ENCODE measurements around the gene ACTR6.
"Not testable (repeated sequence)": the region's sequence is repeated elsewhere in the genome, so short reads cannot be mapped to it uniquely, and the experiment has no call there.

Gene ACTR6

DNA sequence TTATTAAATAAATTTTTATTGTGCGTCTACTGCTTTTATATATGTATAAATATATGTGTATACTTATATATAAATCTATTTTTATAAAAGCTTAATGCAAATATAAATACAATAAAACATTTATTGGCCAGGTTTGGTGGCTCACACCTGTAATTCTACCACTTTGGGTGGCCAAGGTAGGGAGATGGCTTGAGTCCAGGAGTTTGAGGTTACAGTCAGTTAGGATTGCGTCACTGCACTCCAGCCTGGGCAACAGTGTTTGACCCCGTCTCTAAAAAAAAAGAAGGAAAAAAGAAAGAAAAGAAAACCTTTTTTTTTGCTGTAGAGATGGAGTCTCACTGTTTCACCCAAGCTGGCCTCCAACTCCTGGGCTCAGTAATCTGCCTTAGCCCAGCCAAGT is 20.9 kb downstream of the ACTR6 start:
- Histone ChIP-seq H3K9me3 (ENCODE audit: control insufficient read depth, low read length) (no peaks in the 10 kb centered on the region), H3K27ac (ENCODE audit: low read depth, low read length, severe bottlenecking) (no peak overlapping the region), H3K36me3 (ENCODE audit: control insufficient read depth, insufficient read depth, low read length) (peaks cover 33% of the 10 kb centered on the region), H3K4me1 (ENCODE audit: control insufficient read depth, insufficient read depth, low read length, poor library complexity, severe bottlenecking) (no peaks in the 10 kb centered on the region), H3K4me3 (ENCODE audit: extremely low read depth, insufficient read depth, low read length, poor library complexity, severe bottlenecking) (no peak overlapping the region)
- whole genome bisulfite sequencing, 2 experiments (ENCODE audit: insufficient coverage in 2 of 2), result 89 to 93% methylated on average over 2 of the region's 3 CpGs

DNA sequence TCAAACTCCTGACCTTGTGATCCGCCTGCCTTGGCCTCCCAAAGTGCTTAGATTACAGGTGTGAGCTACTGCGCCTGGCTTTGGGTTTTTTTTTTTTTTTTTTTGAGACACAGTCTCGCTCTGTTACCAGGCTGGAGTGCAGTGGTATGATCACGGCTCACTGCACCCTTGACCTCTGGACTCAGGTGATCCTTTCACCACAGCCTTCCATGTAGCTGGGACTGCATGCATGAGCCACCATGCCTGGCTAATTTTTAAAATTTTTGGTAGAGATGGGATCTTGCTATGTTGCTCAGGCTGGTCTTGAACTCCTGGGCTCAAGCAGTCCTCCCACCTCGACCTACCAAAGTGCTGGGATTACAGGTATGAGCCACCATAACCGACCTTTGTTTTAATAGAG is 21.6 kb downstream of the ACTR6 start:
- not testable (repeated sequence) for H3K27ac ChIP-seq (ENCODE audit: low read depth, low read length, severe bottlenecking); H3K4me1 ChIP-seq (ENCODE audit: control insufficient read depth, insufficient read depth, low read length, poor library complexity, severe bottlenecking); H3K4me3 ChIP-seq (ENCODE audit: extremely low read depth, insufficient read depth, low read length, poor library complexity, severe bottlenecking); H3K9me3 ChIP-seq (ENCODE audit: control insufficient read depth, low read length)
- H3K36me3 ChIP-seq (ENCODE audit: control insufficient read depth, insufficient read depth, low read length), result peaks cover 33% of the 10 kb centered on the region
- WGBS, 2 experiments (ENCODE audit: insufficient coverage in 2 of 2), result 86 to 90% methylated on average over 4 to 5 of the region's 6 CpGs

- Histone ChIP-seq H3K4me3 (ENCODE audit: extremely low read depth, insufficient read depth, low read length, poor library complexity, severe bottlenecking) (no peak overlapping the region), H3K27ac (ENCODE audit: low read depth, low read length, severe bottlenecking) (no peak overlapping the region), H3K9me3 (ENCODE audit: control insufficient read depth, low read length) (no peaks in the 10 kb centered on the region), H3K4me1 (ENCODE audit: control insufficient read depth, insufficient read depth, low read length, poor library complexity, severe bottlenecking) (no peaks in the 10 kb centered on the region), H3K36me3 (ENCODE audit: control insufficient read depth, insufficient read depth, low read length) (peaks cover 19% of the 10 kb centered on the region)
Observed at GRCh38 chr12:100225491-100225890, 24.9 kb downstream of the ACTR6 start.

DNA sequence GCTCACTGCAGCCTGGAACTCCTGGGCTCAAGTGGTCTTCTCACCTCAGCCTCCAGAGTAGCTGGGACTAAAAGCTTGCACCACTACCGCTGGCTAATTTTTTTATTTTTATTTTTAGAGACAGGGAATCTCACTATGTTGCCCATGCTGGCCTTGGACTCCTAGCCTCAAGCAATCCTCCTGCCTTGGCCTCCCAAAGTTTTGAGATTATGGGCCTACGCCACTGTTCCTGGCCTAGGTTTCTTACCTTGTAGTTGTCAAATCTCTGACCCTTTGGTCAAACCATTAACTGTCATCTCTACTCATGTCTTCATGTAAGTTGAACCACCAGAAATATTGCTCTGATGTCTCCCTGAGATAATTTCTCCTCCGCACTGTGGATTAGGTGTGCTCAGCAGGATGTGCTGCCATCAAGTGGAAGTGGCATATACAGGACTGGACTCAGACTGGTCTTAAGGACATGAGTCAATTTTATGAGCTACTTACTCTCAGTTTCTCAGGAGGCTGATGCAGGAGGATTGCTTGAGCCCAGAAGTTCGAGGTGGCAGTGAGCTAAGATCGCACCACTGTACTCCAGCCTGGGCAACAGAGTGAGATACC is 28.5 kb downstream of the ACTR6 start:
- no peak overlapping the region for H3K27ac ChIP-seq (ENCODE audit: low read depth, low read length, severe bottlenecking)
- WGBS, 2 experiments (ENCODE audit: insufficient coverage in 2 of 2), result 97 to 100% methylated on average over 3 to 4 of the region's 5 CpGs
- H3K4me3 ChIP-seq (ENCODE audit: extremely low read depth, insufficient read depth, low read length, poor library complexity, severe bottlenecking), result no peak overlapping the region
- H3K36me3 ChIP-seq (ENCODE audit: control insufficient read depth, insufficient read depth, low read length), result peaks cover 13% of the 10 kb centered on the region
- no peaks in the 10 kb centered on the region for H3K9me3 ChIP-seq (ENCODE audit: control insufficient read depth, low read length)
- H3K4me1 ChIP-seq (ENCODE audit: control insufficient read depth, insufficient read depth, low read length, poor library complexity, severe bottlenecking), result no peaks in the 10 kb centered on the region

DNA sequence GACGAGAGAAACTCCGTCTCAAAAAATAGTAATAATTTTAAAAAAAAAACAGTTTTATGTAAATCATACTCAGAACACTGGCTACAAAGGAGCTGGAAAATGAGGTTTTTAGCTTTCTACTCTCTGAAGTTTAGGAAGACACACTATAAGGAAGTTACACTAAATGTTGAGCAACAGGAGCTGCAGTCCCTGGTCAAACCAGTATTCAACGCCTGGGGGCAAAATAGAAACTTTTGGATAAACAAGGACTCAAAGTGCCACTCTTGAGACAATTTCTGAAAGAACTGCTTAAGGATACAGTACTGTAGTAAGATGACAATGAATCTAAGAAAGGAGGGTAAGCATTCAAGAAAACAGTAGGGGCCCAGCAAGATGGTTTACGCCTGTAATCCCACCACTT is 29.3 kb downstream of the ACTR6 start:
- H3K27ac ChIP-seq (ENCODE audit: low read depth, low read length, severe bottlenecking), result no peak overlapping the region
- peaks cover 11% of the 10 kb centered on the region for H3K36me3 ChIP-seq (ENCODE audit: control insufficient read depth, insufficient read depth, low read length)
- 100% methylated on average over 2 of the region's 4 CpGs for WGBS, 2 experiments (ENCODE audit: insufficient coverage in 2 of 2)
- no peaks in the 10 kb centered on the region for H3K9me3 ChIP-seq (ENCODE audit: control insufficient read depth, low read length)
- no peak overlapping the region for H3K4me3 ChIP-seq (ENCODE audit: extremely low read depth, insufficient read depth, low read length, poor library complexity, severe bottlenecking)
- H3K4me1 ChIP-seq (ENCODE audit: control insufficient read depth, insufficient read depth, low read length, poor library complexity, severe bottlenecking), result no peaks in the 10 kb centered on the region

GRCh38 chr12:100231873-100232272 is 31.3 kb downstream of the ACTR6 start:
- H3K4me3 ChIP-seq (ENCODE audit: extremely low read depth, insufficient read depth, low read length, poor library complexity, severe bottlenecking); H3K36me3 ChIP-seq (ENCODE audit: control insufficient read depth, insufficient read depth, low read length); H3K4me1 ChIP-seq (ENCODE audit: control insufficient read depth, insufficient read depth, low read length, poor library complexity, severe bottlenecking); H3K9me3 ChIP-seq (ENCODE audit: control insufficient read depth, low read length); H3K27ac ChIP-seq (ENCODE audit: low read depth, low read length, severe bottlenecking): not testable (repeated sequence)
- WGBS, 2 experiments (ENCODE audit: insufficient coverage in 2 of 2), result 96 to 100% methylated on average over 2 of the region's 3 CpGs

DNA sequence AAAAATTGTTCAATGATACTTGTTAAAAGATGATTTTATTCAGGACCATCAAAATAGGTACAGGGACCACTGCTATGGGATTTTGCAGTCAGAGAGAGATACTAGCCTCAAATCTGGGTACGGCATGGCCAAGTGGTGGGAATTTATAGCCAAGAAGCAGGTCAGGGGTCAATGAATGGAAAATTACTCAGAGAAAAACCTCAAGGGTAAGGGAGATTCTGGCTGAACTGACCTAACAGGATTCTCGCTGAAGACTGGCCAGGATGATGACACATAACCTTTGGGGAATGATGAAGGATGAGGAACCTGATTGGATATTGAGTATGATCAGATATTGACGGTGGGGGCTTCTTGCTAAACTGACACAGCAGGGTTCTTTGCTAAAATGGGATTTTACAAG is 33.6 kb downstream of the ACTR6 start:
- WGBS, 2 experiments (ENCODE audit: insufficient coverage in 2 of 2), result 67 to 69% methylated on average over 3 of the region's 3 CpGs
- Histone ChIP-seq H3K27ac (ENCODE audit: low read depth, low read length, severe bottlenecking) (no peak overlapping the region), H3K4me3 (ENCODE audit: extremely low read depth, insufficient read depth, low read length, poor library complexity, severe bottlenecking) (no peak overlapping the region), H3K9me3 (ENCODE audit: control insufficient read depth, low read length) (no peaks in the 10 kb centered on the region), H3K36me3 (ENCODE audit: control insufficient read depth, insufficient read depth, low read length) (no peaks in the 10 kb centered on the region), H3K4me1 (ENCODE audit: control insufficient read depth, insufficient read depth, low read length, poor library complexity, severe bottlenecking) (no peaks in the 10 kb centered on the region)

DNA sequence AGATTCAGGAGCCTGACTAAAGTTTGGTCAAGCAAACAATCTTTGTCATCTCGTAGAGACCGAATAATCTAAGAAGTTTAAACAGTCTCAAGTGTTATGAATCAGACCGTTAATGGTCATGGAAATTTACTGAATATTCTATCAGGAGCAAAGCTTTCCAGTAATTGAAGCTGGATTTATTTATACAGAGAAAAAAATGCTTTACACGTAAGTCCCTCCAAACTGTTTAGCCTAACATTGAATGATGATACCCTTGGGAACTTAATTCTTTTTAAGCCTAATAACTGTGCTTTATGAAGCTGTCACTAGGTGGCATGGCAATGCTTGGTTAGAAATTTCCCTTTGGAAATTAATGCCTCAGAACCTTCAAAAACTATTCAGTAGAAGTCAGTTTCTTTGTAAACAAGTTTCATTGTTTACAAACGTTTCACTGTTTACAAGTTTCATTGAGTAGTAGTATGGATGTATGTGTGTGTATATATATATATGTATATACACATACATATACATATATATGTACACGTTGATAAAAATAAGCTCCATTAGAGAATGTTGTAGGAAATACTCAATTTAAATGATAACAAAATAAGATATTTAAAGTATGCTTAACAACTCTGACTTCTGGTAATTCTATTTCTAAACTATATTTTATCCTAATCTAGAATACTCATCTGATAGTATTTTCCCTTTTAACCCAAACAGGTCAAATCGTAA is 34.1 kb downstream of the ACTR6 start:
- 96 to 100% methylated on average over 1 to 3 of the region's 7 CpGs for WGBS, 2 experiments (ENCODE audit: insufficient coverage in 2 of 2)
- no peaks in the 10 kb centered on the region for H3K36me3 ChIP-seq (ENCODE audit: control insufficient read depth, insufficient read depth, low read length)
- H3K4me1 ChIP-seq (ENCODE audit: control insufficient read depth, insufficient read depth, low read length, poor library complexity, severe bottlenecking), result no peaks in the 10 kb centered on the region
- H3K4me3 ChIP-seq (ENCODE audit: extremely low read depth, insufficient read depth, low read length, poor library complexity, severe bottlenecking), result no peak overlapping the region
- H3K9me3 ChIP-seq (ENCODE audit: control insufficient read depth, low read length), result no peaks in the 10 kb centered on the region
- no peak overlapping the region for H3K27ac ChIP-seq (ENCODE audit: low read depth, low read length, severe bottlenecking)

DNA sequence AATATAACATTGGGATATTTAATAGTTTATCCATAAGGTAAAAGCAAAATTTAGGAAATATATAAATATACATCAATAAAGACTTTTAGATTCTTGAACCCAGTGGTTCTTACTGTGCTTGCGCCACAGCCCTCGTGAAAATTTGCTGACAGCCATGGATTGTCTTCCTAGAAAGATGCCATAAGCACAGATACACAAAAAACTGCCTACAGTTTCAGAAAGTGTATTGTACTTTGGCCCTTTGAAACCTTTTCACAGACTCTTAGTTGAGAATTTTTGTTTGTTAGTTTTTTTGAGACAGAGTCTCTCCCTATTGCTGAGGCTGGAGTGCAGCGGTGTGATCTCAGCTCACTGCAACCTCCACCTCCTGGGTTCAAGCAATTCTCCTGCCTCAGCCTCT is 38.2 kb downstream of the ACTR6 start:
- 89 to 92% methylated on average over 2 of the region's 3 CpGs for WGBS, 2 experiments (ENCODE audit: insufficient coverage in 2 of 2)
- H3K9me3 ChIP-seq (ENCODE audit: control insufficient read depth, low read length), result no peaks in the 10 kb centered on the region
- no peaks in the 10 kb centered on the region for H3K36me3 ChIP-seq (ENCODE audit: control insufficient read depth, insufficient read depth, low read length)
- H3K4me1 ChIP-seq (ENCODE audit: control insufficient read depth, insufficient read depth, low read length, poor library complexity, severe bottlenecking), result no peaks in the 10 kb centered on the region
- no peak overlapping the region for H3K27ac ChIP-seq (ENCODE audit: low read depth, low read length, severe bottlenecking)
- H3K4me3 ChIP-seq (ENCODE audit: extremely low read depth, insufficient read depth, low read length, poor library complexity, severe bottlenecking), result no peak overlapping the region

DNA sequence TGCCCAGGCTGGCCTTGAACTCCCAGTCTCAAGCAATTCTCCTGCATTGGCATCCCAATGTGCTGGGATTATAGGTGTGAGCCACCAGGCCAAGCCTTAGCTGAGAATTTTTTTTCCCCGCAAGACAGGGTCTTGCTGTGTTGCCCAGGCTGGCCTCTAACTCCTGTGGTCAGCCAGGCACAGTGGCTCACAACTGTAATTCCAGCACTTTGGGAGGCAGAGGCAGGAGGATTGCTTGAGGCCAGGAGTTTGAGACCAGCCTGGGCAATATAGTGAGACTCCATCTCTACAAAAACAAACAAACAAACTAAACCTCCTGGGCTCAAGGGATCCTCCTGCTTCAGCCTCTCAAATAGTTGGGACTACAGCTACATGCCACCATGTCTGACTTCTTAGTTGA is 39.0 kb downstream of the ACTR6 start:
- Histone ChIP-seq H3K4me1 (ENCODE audit: control insufficient read depth, insufficient read depth, low read length, poor library complexity, severe bottlenecking) (no peaks in the 10 kb centered on the region), H3K27ac (ENCODE audit: low read depth, low read length, severe bottlenecking) (no peak overlapping the region), H3K36me3 (ENCODE audit: control insufficient read depth, insufficient read depth, low read length) (no peaks in the 10 kb centered on the region), H3K9me3 (ENCODE audit: control insufficient read depth, low read length) (no peaks in the 10 kb centered on the region), H3K4me3 (ENCODE audit: extremely low read depth, insufficient read depth, low read length, poor library complexity, severe bottlenecking) (no peak overlapping the region)
- WGBS, 2 experiments (ENCODE audit: insufficient coverage in 2 of 2), result 100% methylated on average over 1 of the region's 1 CpG

GRCh38 chr12:100243137-100243536 is 42.5 kb downstream of the ACTR6 start:
- Histone ChIP-seq H3K4me1 (ENCODE audit: control insufficient read depth, insufficient read depth, low read length, poor library complexity, severe bottlenecking) (no peaks in the 10 kb centered on the region), H3K27ac (ENCODE audit: low read depth, low read length, severe bottlenecking) (no peak overlapping the region), H3K4me3 (ENCODE audit: extremely low read depth, insufficient read depth, low read length, poor library complexity, severe bottlenecking) (no peak overlapping the region), H3K9me3 (ENCODE audit: control insufficient read depth, low read length) (no peaks in the 10 kb centered on the region), H3K36me3 (ENCODE audit: control insufficient read depth, insufficient read depth, low read length) (no peaks in the 10 kb centered on the region)
- 91 to 95% methylated on average over 2 of the region's 5 CpGs for WGBS, 2 experiments (ENCODE audit: insufficient coverage in 2 of 2)

All from mesodermal cell (in vitro differentiated cells).